NCI-H2227 treated with DMSO at 0.1 percent for 48 hours (cell line): ENCODE measurements around the gene MTUS2.

Experiments used
- DNase-seq: peaks from one replicate; lab custom pipeline; 2025; lab: John Stamatoyannopoulos, UW

Gene MTUS2

GRCh38 chr13:29239653-29240525 is 419.8 kb downstream of the MTUS2 start:
- no peak for DNase-seq

- no peak for DNase-seq
These were observed 434.7 kb downstream of the MTUS2 start for GRCh38 chr13:29254626-29255370.

GRCh38 chr13:29255567-29255966 is 435.4 kb downstream of the MTUS2 start:
- no peak for DNase-seq

GRCh38 chr13:29260684-29261083 is 440.5 kb downstream of the MTUS2 start:
- no peak for DNase-seq

- no peak for DNase-seq
These were observed 446.1 kb downstream of the MTUS2 start for GRCh38 chr13:29266261-29266660.

- DNase-seq: no peak
These were observed 446.9 kb downstream of the MTUS2 start for GRCh38 chr13:29266756-29267733.

GRCh38 chr13:29270271-29270985 is 450.3 kb downstream of the MTUS2 start:
- no peak for DNase-seq

GRCh38 chr13:29271606-29272005 is 451.5 kb downstream of the MTUS2 start:
- DNase-seq: no peak

- DNase-seq: no peak
These were observed 459.5 kb downstream of the MTUS2 start for GRCh38 chr13:29279356-29280254.

GRCh38 chr13:29281932-29282495 is 461.9 kb downstream of the MTUS2 start:
- DNase-seq: no peak

GRCh38 chr13:29284726-29285125 is 464.6 kb downstream of the MTUS2 start:
- DNase-seq: no peak

GRCh38 chr13:29287237-29287636 is 467.1 kb downstream of the MTUS2 start:
- no peak for DNase-seq

- DNase-seq: no peak
These were observed 471.9 kb downstream of the MTUS2 start for GRCh38 chr13:29292045-29292444.

- DNase-seq: no peak
These were observed 474.7 kb downstream of the MTUS2 start for GRCh38 chr13:29294821-29295220.

- no peak for DNase-seq
These were observed 480.9 kb downstream of the MTUS2 start for GRCh38 chr13:29301027-29301426.

GRCh38 chr13:29304148-29304547 is 484.0 kb downstream of the MTUS2 start:
- DNase-seq: no peak

GRCh38 chr13:29310806-29311205 is 490.7 kb downstream of the MTUS2 start:
- no peak for DNase-seq

GRCh38 chr13:29315847-29316246 is 495.7 kb downstream of the MTUS2 start:
- DNase-seq: no peak

- DNase-seq: no peak
These were observed 497.7 kb downstream of the MTUS2 start for GRCh38 chr13:29317828-29318227.

- DNase-seq: no peak
These were observed 498.6 kb downstream of the MTUS2 start for GRCh38 chr13:29318741-29319140.
